NCI-H1930 (cell line): Measurements from ENCODE around the gene RABGAP1L.
A peak's percentile ranks its signal among the peaks of the same experiment; 100 is the strongest.

Experiments used
- DNase-seq, 2 experiments: peaks; one replicate each; lab custom pipeline; 2025; lab: John Stamatoyannopoulos, UW

Gene RABGAP1L

GRCh38 chr1:174748586-174748985, 589.3 kb downstream of the RABGAP1L start:
- DNase-seq: no peak

GRCh38 chr1:174753131-174753530, 593.8 kb downstream of the RABGAP1L start:
- no peak for DNase-seq

GRCh38 chr1:174761335-174761734, 602.0 kb downstream of the RABGAP1L start:
- no peak for DNase-seq

- no peak for DNase-seq
Observed at GRCh38 chr1:174761901-174762585, 602.7 kb downstream of the RABGAP1L start.

- DNase-seq: no peak
Observed at GRCh38 chr1:174764191-174764590, 604.9 kb downstream of the RABGAP1L start.

GRCh38 chr1:174766727-174767126, 607.4 kb downstream of the RABGAP1L start:
- no peak for DNase-seq

GRCh38 chr1:174768516-174768915, 609.2 kb downstream of the RABGAP1L start:
- no peak for DNase-seq

GRCh38 chr1:174768949-174769348, 609.6 kb downstream of the RABGAP1L start:
- no peak for DNase-seq

GRCh38 chr1:174769961-174770549, 610.7 kb downstream of the RABGAP1L start:
- DNase-seq: peak in 1 of 2 experiments; percentile 29

- DNase-seq: no peak
Observed at GRCh38 chr1:174775621-174776020, 616.3 kb downstream of the RABGAP1L start.

- no peak for DNase-seq
Observed at GRCh38 chr1:174777262-174777661, 617.9 kb downstream of the RABGAP1L start.

GRCh38 chr1:174785510-174785909, 626.2 kb downstream of the RABGAP1L start:
- DNase-seq: no peak

- no peak for DNase-seq
Observed at GRCh38 chr1:174786358-174786757, 627.0 kb downstream of the RABGAP1L start.

- no peak for DNase-seq
Observed at GRCh38 chr1:174786760-174787159, 627.4 kb downstream of the RABGAP1L start.

GRCh38 chr1:174788981-174789380, 629.7 kb downstream of the RABGAP1L start:
- DNase-seq: no peak

GRCh38 chr1:174789399-174789798, 630.1 kb downstream of the RABGAP1L start:
- no peak for DNase-seq

- DNase-seq: no peak
Observed at GRCh38 chr1:174791863-174792262, 632.5 kb downstream of the RABGAP1L start.

- no peak for DNase-seq
Observed at GRCh38 chr1:174794861-174795260, 635.5 kb downstream of the RABGAP1L start.

- DNase-seq: no peak
Observed at GRCh38 chr1:174795806-174796205, 636.5 kb downstream of the RABGAP1L start.

- no peak for DNase-seq
Observed at GRCh38 chr1:174797398-174797797, 638.1 kb downstream of the RABGAP1L start.

- no peak for DNase-seq
Observed at GRCh38 chr1:174799136-174799479, 639.8 kb downstream of the RABGAP1L start.

GRCh38 chr1:174800216-174800851, 641.0 kb downstream of the RABGAP1L start:
- no peak for DNase-seq

- DNase-seq: no peak
Observed at GRCh38 chr1:174800876-174801275, 641.6 kb downstream of the RABGAP1L start.
